Fibroblast of skin of right biceps (primary cell): ENCODE data around the gene AP2S1.

ENCODE experiments used
- DNase-seq: peaks from one replicate; pipeline ENCODE4 v3.0.0-alpha.2; 2013

AP2S1 gene

DNA sequence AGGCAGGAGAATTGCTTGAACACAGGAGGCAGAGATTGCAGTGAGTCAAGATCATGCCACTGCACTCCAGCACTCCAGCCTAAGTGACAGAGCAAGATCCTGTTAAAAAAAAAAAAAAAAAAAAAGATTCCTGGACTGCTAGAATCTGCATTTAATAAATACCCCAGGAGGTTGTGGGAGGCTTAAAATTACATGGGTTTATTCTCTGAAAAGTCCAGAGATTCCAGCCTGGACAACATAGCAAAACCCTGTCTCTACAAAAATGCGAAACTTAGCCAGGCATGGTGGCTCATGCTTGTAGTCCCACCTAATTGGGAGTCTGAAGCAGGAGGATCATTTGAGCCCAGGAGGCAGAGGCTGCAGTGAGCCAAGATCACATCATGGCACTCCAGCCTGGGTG lies 52.8 kb downstream of the AP2S1 start:
- DNase-seq: no peak

DNA sequence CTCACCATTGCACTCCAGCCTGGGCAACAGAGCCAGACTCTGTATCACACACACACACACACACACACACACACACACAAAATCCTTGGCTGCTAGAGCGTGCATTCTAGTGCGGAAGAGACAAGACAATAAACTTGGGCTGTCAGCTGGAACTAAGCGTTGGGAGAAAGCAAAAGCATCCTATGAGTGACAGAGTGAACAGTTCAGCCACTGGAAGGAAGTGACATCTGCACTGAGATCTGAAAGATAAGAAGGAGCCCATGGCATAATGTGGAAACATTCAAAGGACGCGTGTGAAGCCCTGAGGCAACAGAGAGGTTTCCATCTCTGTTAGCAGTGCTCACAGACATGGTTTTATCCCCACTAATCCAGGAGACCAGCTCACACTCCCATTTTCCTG lies 58.7 kb downstream of the AP2S1 start:
- DNase-seq: peak; percentile 33

DNA sequence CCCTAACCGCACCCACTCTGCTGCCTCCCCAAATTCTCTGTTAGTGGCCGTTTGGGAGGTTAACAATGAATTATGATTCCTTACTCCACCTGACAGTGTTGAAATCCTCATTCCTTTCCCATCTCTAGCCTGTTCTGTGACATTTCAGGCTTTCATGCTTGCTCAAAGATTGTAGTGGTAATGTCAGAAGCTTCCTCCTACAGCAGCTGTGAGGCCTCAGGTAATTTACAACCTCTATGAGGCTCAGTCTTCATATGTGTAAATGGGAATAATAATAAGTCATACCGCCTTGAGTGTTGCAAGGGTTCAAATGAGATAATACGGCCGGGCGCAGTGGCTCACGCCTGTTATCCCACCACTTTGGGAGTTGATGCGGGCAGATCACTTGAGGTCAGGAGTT lies 61.3 kb downstream of the AP2S1 start:
- DNase-seq: no peak

DNA sequence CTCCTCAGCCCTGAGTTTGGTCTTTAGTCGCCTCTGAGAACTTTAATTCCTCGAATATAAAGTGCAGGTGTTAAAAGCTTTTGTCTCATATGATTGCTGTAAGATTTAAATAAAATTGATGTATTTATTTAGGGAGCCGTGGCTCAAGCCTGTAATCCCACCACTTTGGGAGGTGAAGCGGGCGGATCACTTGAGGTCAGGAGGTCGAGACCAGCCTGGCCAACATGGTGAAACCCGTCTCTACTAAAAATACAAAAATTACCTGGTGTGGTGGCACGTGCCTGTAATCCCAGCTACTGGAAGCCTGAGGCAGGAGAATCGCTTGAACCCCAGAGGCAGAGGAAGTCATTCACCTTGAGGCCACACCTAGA lies 61.7 kb downstream of the AP2S1 start:
- no peak for DNase-seq

DNA sequence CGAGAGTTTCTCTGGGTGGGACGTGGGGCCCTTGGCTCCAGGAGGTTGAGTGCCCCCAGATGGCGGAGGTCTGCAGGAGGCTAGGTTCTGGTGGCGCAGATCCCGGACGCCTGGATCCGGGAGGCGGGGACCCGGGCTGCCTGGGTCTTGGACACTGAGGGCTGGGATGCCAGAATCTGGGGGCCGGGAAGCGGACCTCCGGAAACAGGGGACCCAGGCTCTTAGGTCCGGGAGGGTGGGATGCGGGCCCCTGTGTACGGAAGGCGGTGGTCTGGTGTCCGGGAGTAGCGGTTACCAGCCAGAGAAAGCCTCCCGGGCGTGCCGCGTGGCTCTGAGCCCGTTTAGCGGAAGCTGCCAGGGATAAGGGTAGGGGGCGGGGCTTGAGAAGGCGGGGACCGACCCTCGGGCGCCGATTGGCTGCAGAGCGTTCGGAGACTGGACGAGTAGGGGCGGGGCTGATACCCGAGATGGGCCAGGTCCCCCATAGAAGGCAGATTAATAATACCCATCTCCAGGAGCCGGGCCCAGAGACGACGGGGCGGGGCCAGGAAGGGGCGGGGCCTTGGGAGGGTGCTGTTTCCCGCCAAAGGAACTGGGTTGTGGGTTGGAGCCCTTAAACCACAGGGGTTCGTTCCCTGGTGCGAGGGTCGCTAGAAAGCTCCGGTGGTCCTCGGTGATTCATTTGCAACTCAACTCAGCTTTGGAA lies 62.2 kb downstream of the AP2S1 start, which contains the start of gene SLC1A5:
Gene SLC1A5, minus strand, starts transcription at position 333 of the 706 bp plus-strand sequence. CDS start 629 bp downstream, outside the sequence.
- DNase-seq: peak; percentile 98
